ENCODE data around the gene MYL6.

MYL6 gene

GRCh38 chr12:56158926-56159461 is 835 bp downstream of the MYL6 start:
- H3K36me3 Mint-ChIP-seq (ENCODE audit: low read depth) = peaks cover 57% of the 10 kb centered on the region
- H3K27me3 Mint-ChIP-seq (ENCODE audit: low read depth) = no peaks in the 10 kb centered on the region
- H3K4me1 Mint-ChIP-seq (ENCODE audit: low read depth) = peaks cover 38% of the 10 kb centered on the region
- peak overlapping the region; percentile 99 for H3K4me3 Mint-ChIP-seq
- no peaks in the 10 kb centered on the region for H3K9me3 Mint-ChIP-seq
- H3K27ac Mint-ChIP-seq = peak overlapping the region; percentile 99

GRCh38 chr12:56159482-56160192 is 1.5 kb downstream of the MYL6 start:
- Mint-ChIP-seq H3K9me3 (no peaks in the 10 kb centered on the region), H3K4me1 (ENCODE audit: low read depth) (peaks cover 43% of the 10 kb centered on the region), H3K27me3 (ENCODE audit: low read depth) (no peaks in the 10 kb centered on the region), H3K4me3 (peak overlapping the region; percentile 99), H3K27ac (peak overlapping the region; percentile 99), H3K36me3 (ENCODE audit: low read depth) (peaks cover 63% of the 10 kb centered on the region)

GRCh38 chr12:56160193-56160763 is 2.1 kb downstream of the MYL6 start:
- H3K4me3 Mint-ChIP-seq = peak overlapping the region; percentile 99
- peak overlapping the region; percentile 99 for H3K27ac Mint-ChIP-seq
- no peaks in the 10 kb centered on the region for H3K27me3 Mint-ChIP-seq (ENCODE audit: low read depth)
- H3K36me3 Mint-ChIP-seq (ENCODE audit: low read depth) = peaks cover 62% of the 10 kb centered on the region
- peaks cover 38% of the 10 kb centered on the region for H3K4me1 Mint-ChIP-seq (ENCODE audit: low read depth)
- H3K9me3 Mint-ChIP-seq = no peaks in the 10 kb centered on the region

GRCh38 chr12:56160894-56161689 is 2.9 kb downstream of the MYL6 start:
- Mint-ChIP-seq H3K36me3 (ENCODE audit: low read depth) (peaks cover 64% of the 10 kb centered on the region), H3K4me1 (ENCODE audit: low read depth) (peaks cover 35% of the 10 kb centered on the region), H3K4me3 (peak overlapping the region; percentile 99), H3K27ac (peak overlapping the region; percentile 99), H3K9me3 (no peaks in the 10 kb centered on the region), H3K27me3 (ENCODE audit: low read depth) (no peaks in the 10 kb centered on the region)

GRCh38 chr12:56161690-56162351 is 3.7 kb downstream of the MYL6 start:
- H3K9me3 Mint-ChIP-seq = no peaks in the 10 kb centered on the region

GRCh38 chr12:56162468-56163290 is 4.5 kb downstream of the MYL6 start:
- peaks cover 66% of the 10 kb centered on the region for H3K36me3 Mint-ChIP-seq (ENCODE audit: low read depth)
- peaks cover 31% of the 10 kb centered on the region for H3K4me1 Mint-ChIP-seq (ENCODE audit: low read depth)
- peak overlapping the region; percentile 36 for H3K27ac Mint-ChIP-seq
- H3K4me3 Mint-ChIP-seq = no peak overlapping the region
- no peaks in the 10 kb centered on the region for H3K9me3 Mint-ChIP-seq
- H3K27me3 Mint-ChIP-seq (ENCODE audit: low read depth) = no peaks in the 10 kb centered on the region

More at GRCh38 chr12:56161690-56162351, 3.7 kb downstream of the MYL6 start:
- H3K27ac Mint-ChIP-seq = peak overlapping the region; percentile 79
- peak overlapping the region; percentile 59 for H3K4me3 Mint-ChIP-seq
- no peaks in the 10 kb centered on the region for H3K27me3 Mint-ChIP-seq (ENCODE audit: low read depth)
- H3K36me3 Mint-ChIP-seq (ENCODE audit: low read depth) = peaks cover 64% of the 10 kb centered on the region
- peaks cover 35% of the 10 kb centered on the region for H3K4me1 Mint-ChIP-seq (ENCODE audit: low read depth)

- H3K4me3 Mint-ChIP-seq = no peak overlapping the region
- H3K9me3 Mint-ChIP-seq = no peaks in the 10 kb centered on the region
- no peak overlapping the region for H3K27ac Mint-ChIP-seq
- H3K36me3 Mint-ChIP-seq (ENCODE audit: low read depth) = peaks cover 67% of the 10 kb centered on the region
- H3K27me3 Mint-ChIP-seq (ENCODE audit: low read depth) = no peaks in the 10 kb centered on the region
- peaks cover 31% of the 10 kb centered on the region for H3K4me1 Mint-ChIP-seq (ENCODE audit: low read depth)
Observed at GRCh38 chr12:56163533-56164344, 5.6 kb downstream of the MYL6 start.

- peaks cover 63% of the 10 kb centered on the region for H3K36me3 Mint-ChIP-seq (ENCODE audit: low read depth)
- no peaks in the 10 kb centered on the region for H3K27me3 Mint-ChIP-seq (ENCODE audit: low read depth)
- H3K4me1 Mint-ChIP-seq (ENCODE audit: low read depth) = peaks cover 28% of the 10 kb centered on the region
- no peak overlapping the region for H3K4me3 Mint-ChIP-seq
- no peaks in the 10 kb centered on the region for H3K9me3 Mint-ChIP-seq
- H3K27ac Mint-ChIP-seq = no peak overlapping the region
Observed at GRCh38 chr12:56164345-56164729, 6.2 kb downstream of the MYL6 start.

- Mint-ChIP-seq H3K27me3 (ENCODE audit: low read depth) (no peaks in the 10 kb centered on the region), H3K36me3 (ENCODE audit: low read depth) (peaks cover 62% of the 10 kb centered on the region), H3K4me3 (no peak overlapping the region), H3K4me1 (ENCODE audit: low read depth) (peaks cover 21% of the 10 kb centered on the region), H3K27ac (no peak overlapping the region), H3K9me3 (no peaks in the 10 kb centered on the region)
Observed at GRCh38 chr12:56165369-56165768, 7.2 kb downstream of the MYL6 start.

- no peaks in the 10 kb centered on the region for H3K9me3 Mint-ChIP-seq
- H3K36me3 Mint-ChIP-seq (ENCODE audit: low read depth) = peaks cover 53% of the 10 kb centered on the region
- no peak overlapping the region for H3K4me3 Mint-ChIP-seq
- H3K27me3 Mint-ChIP-seq (ENCODE audit: low read depth) = no peaks in the 10 kb centered on the region
- H3K4me1 Mint-ChIP-seq (ENCODE audit: low read depth) = peaks cover 2% of the 10 kb centered on the region
- no peak overlapping the region for H3K27ac Mint-ChIP-seq
Observed at GRCh38 chr12:56169229-56169759, 11.1 kb downstream of the MYL6 start.

- Mint-ChIP-seq H3K27me3 (ENCODE audit: low read depth) (no peaks in the 10 kb centered on the region), H3K4me3 (no peak overlapping the region), H3K4me1 (ENCODE audit: low read depth) (peaks cover 2% of the 10 kb centered on the region), H3K36me3 (ENCODE audit: low read depth) (peaks cover 64% of the 10 kb centered on the region), H3K9me3 (no peaks in the 10 kb centered on the region), H3K27ac (no peak overlapping the region)
Observed at GRCh38 chr12:56172839-56173238, 14.7 kb downstream of the MYL6 start.

- peaks cover 61% of the 10 kb centered on the region for H3K36me3 Mint-ChIP-seq (ENCODE audit: low read depth)
- no peaks in the 10 kb centered on the region for H3K9me3 Mint-ChIP-seq
- H3K4me3 Mint-ChIP-seq = no peak overlapping the region
- no peak overlapping the region for H3K27ac Mint-ChIP-seq
- H3K27me3 Mint-ChIP-seq (ENCODE audit: low read depth) = no peaks in the 10 kb centered on the region
- H3K4me1 Mint-ChIP-seq (ENCODE audit: low read depth) = peaks cover 2% of the 10 kb centered on the region
Observed at GRCh38 chr12:56178347-56178746, 20.2 kb downstream of the MYL6 start.

GRCh38 chr12:56186957-56187356 is 28.8 kb downstream of the MYL6 start:
- Mint-ChIP-seq H3K27me3 (ENCODE audit: low read depth) (no peaks in the 10 kb centered on the region), H3K27ac (no peak overlapping the region), H3K36me3 (ENCODE audit: low read depth) (peaks cover 27% of the 10 kb centered on the region), H3K9me3 (no peaks in the 10 kb centered on the region), H3K4me1 (ENCODE audit: low read depth) (peaks cover 33% of the 10 kb centered on the region), H3K4me3 (peak overlapping the region; percentile 42)
